K562 (cell line): ENCODE measurements around the gene TDG. TPM values are rescaled to one million over a fixed set of nuclear protein-coding genes. Genes with fewer than 3 reads are reported as not detected.
A peak's percentile ranks its signal among the peaks of the same experiment; 100 is the strongest.

Experiments used
- C11orf30 ChIP-seq: fragments of 450-650 bp; IDR thresholded peaks from 2 replicates; pipeline ENCODE4 v1.6.1; 2016; ENCODE audit warnings: low read depth, mild to moderate bottlenecking
- DACH1 ChIP-seq: fragments of 450-650 bp; IDR thresholded peaks from 2 replicates; pipeline ENCODE4 v1.6.1; 2018; ENCODE audit not compliant: partially characterized antibody
- DIDO1 ChIP-seq: fragments of 450-650 bp; IDR thresholded peaks from 2 replicates; pipeline ENCODE4 v1.6.1; 2016; ENCODE audit warnings: low read depth, missing biosample characterization, missing genetic modification characterization
- ETV5 ChIP-seq: sonication (generic); formaldehyde crosslinking; IDR thresholded peaks from 2 replicates; pipeline ENCODE4 v1.4.0; 2020; ENCODE audit warnings: low read depth, mild to moderate bottlenecking, missing genetic modification reagents
- FOSL1 ChIP-seq: fragments of 200-800 bp; sonication (Bioruptor generic); conservative IDR thresholded peaks from 2 replicates; pipeline ENCODE4 v1.6.1; 2016; ENCODE audit warnings: missing genetic modification characterization, missing compliant biosample characterization
- FOXA1 ChIP-seq: fragments of 450-650 bp; IDR thresholded peaks from 2 replicates; pipeline ENCODE4 v1.6.1; 2016; ENCODE audit warnings: mild to moderate bottlenecking, borderline replicate concordance
- HNRNPH1 ChIP-seq: fragments of 200-400 bp; formaldehyde crosslinking; optimal IDR thresholded peaks from 2 replicates; pipeline ENCODE3; 2017; ENCODE audit warnings: low read depth, mild to moderate bottlenecking, low read length, moderate library complexity
- KAT2B ChIP-seq: IDR thresholded peaks from one replicate; pipeline ENCODE4 v1.6.1; 2012; ENCODE audit warnings: low read depth, mild to moderate bottlenecking, control low read depth, inconsistent platforms, low read length, moderate library complexity
- KDM1A ChIP-seq, 2 experiments: fragments of 450-650 bp; IDR thresholded peaks; 2 replicates each; pipeline ENCODE4 v1.6.1; 2016; ENCODE audit warnings: mild to moderate bottlenecking in 2 of 2
- MCM5 ChIP-seq: fragments of 450-650 bp; IDR thresholded peaks from 2 replicates; pipeline ENCODE4 v1.6.1; 2016; ENCODE audit warnings: low read depth
- MTA1 ChIP-seq: fragments of 450-650 bp; IDR thresholded peaks from 2 replicates; pipeline ENCODE4 v1.6.1; 2017; ENCODE audit warnings: borderline replicate concordance
- NFE2 ChIP-seq: IDR thresholded peaks from 2 replicates; pipeline ENCODE4 v1.6.1; 2014; ENCODE audit warnings: antibody characterized with exemption, low read depth
- POLR2AphosphoS2 ChIP-seq: IDR thresholded peaks from 2 replicates; pipeline ENCODE4 v1.6.1; 2012; ENCODE audit warnings: low read length, improper control_type of control experiment
- RBM22 ChIP-seq: fragments of 200-400 bp; formaldehyde crosslinking; IDR thresholded peaks from 2 replicates; pipeline ENCODE4 v1.6.1; 2018; ENCODE audit warnings: low read length, low read depth; ENCODE audit not compliant: poor library complexity, severe bottlenecking
- SMARCA4 ChIP-seq: fragments of 450-650 bp; IDR thresholded peaks from 2 replicates; pipeline ENCODE4 v1.6.1; 2016
- TCF3 ChIP-seq: sonication (generic); formaldehyde crosslinking; IDR thresholded peaks from 2 replicates; pipeline ENCODE4 v1.4.0; 2020; ENCODE audit warnings: mild to moderate bottlenecking, missing genetic modification reagents
- U2AF2 ChIP-seq: fragments of 200-400 bp; formaldehyde crosslinking; optimal IDR thresholded peaks from 2 replicates; pipeline ENCODE3; 2017; ENCODE audit warnings: low read depth, mild to moderate bottlenecking, low read length
- ZBTB7A ChIP-seq: IDR thresholded peaks from 2 replicates; pipeline ENCODE4 v1.6.1; 2011; ENCODE audit warnings: low read depth, mild to moderate bottlenecking, low read length, moderate library complexity, borderline replicate concordance; ENCODE audit not compliant: control insufficient read depth
- ZKSCAN1 ChIP-seq: fragments of 150-350 bp; IDR thresholded peaks from 2 replicates; pipeline ENCODE4 v1.6.1; 2016; ENCODE audit warnings: low read depth, low read length
- ZNF316 ChIP-seq: fragments of 450-650 bp; IDR thresholded peaks from 2 replicates; pipeline ENCODE4 v1.6.1; 2016
- ZNF766 ChIP-seq: fragments of 200-800 bp; sonication (Bioruptor generic); conservative IDR thresholded peaks from 2 replicates; pipeline ENCODE4 v1.6.1; 2016; ENCODE audit warnings: missing genetic modification characterization, missing compliant biosample characterization
- polyA plus RNA-seq, 8 experiments: library from polyadenylated mRNA; depleted of rRNA in 4 of 8; stranded (reverse) in 5 of 8; unstranded in 3 of 8; fragments of >200 nt; fragmentation: Nextera tagmentation in 2 of 8; fragmentation: Illumina TruSeq in 1 of 8; extraction: Ambion mirVana in 2 of 8; extraction: Trizol in 1 of 8; gene quantifications; 2 replicates each; pipeline versions ENCODE4 v1.2.1 to v1.2.3, GENCODE V29; 2011 to 2014; ENCODE audit warnings: inconsistent platforms in 1 of 8, missing spikeins in 1 of 8
- total RNA-seq, 7 experiments: library from RNA; depleted of rRNA in 6 of 7; stranded (reverse); fragments of >200 nt in 6 of 7; fragmentation: Illumina TruSeq in 2 of 7; extraction: Trizol in 2 of 7; gene quantifications; 2 replicates each; pipeline versions ENCODE4 v1.2.1 to v1.2.3, GENCODE V29; 2011 to 2021; ENCODE audit warnings: low replicate concordance in 1 of 7
- TF ChIP-seq, protein P1 (sequence below): sonication (generic); formaldehyde crosslinking; IDR thresholded peaks from 2 replicates; pipeline ENCODE4 v1.8.0; 2022; ENCODE audit warnings: missing genetic modification reagents, mild to moderate bottlenecking, borderline replicate concordance
- TF ChIP-seq, protein P2 (sequence below): fragments of 250-450 bp; sonication (Bioruptor Pico); IDR thresholded peaks from 2 replicates; pipeline ENCODE4 v1.5.0; 2020; ENCODE audit warnings: mild to moderate bottlenecking
- TF ChIP-seq, protein P3 (sequence below): IDR thresholded peaks from 2 replicates; pipeline ENCODE4 v1.6.1; 2011; ENCODE audit warnings: borderline replicate concordance, low read depth, mild to moderate bottlenecking, moderate library complexity, low read length; ENCODE audit not compliant: insufficient read depth, poor library complexity, severe bottlenecking

TDG gene
- total and polyA plus RNA-seq, 9 of the 15 experiments (the other 6 are each of a cell fraction or from before 2014, with no cell fraction given) = 37.6 to 77.2 (median 64.0) TPM

DNA sequence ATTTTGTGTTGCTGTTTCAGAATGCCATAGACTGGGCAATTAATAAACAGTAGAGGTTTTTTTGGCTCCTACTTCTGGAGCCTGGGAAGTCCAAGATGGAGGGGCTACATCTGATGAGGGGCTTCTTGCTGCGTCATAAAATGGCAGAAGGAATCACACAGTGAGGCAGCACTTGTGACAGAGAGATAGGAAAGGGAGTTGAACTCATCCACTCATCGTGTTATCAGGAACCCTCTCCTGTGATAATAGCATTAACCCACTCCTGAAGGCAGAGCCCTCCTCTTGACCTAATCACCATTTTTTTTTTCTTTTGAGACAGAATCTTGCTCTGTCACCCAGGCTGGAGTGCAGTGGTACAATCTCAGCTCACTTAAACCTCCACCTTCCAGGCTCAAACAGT lies 9.7 kb downstream of the TDG start (continued):
- TF ChIP-seq ZNF766 (CRISPR knock-in tag) (peak; percentile 84; the same call in 1 of the 2 replicates), U2AF2 (no peak), HNRNPH1 (no peak), ZBTB7A (0 out of 2 replicates have a peak, but pooled peaks have one; percentile 37), ZKSCAN1 (peak; percentile 83), SMARCA4 (peak; percentile 42; the same call in 1 of the 2 replicates), DIDO1 (tag) (no peak), TCF3 (CRISPR knock-in tag) (peak; percentile 40; the same call in 1 of the 2 replicates), MCM5 (no peak), FOXA1 (no peak), POLR2AphosphoS2 (no peak), NFE2 (peak; percentile 47; the same call in 1 of the 2 replicates), ZNF316 (peak; percentile 58), KDM1A (IDR thresholded peaks at IDR 0.05) (peak; percentile 58 to 70; a peak in 3 of 4 replicates), FOSL1 (peak; percentile 31; the same call in 1 of the 2 replicates), RBM22 (no peak), C11orf30 (peak; percentile 45; the same call in 1 of the 2 replicates), MTA1 (no peak), KAT2B (no peak), ETV5 (CRISPR knock-in tag) (no peak), DACH1 (peak; percentile 24)
- TF ChIP-seq, protein P1, sequence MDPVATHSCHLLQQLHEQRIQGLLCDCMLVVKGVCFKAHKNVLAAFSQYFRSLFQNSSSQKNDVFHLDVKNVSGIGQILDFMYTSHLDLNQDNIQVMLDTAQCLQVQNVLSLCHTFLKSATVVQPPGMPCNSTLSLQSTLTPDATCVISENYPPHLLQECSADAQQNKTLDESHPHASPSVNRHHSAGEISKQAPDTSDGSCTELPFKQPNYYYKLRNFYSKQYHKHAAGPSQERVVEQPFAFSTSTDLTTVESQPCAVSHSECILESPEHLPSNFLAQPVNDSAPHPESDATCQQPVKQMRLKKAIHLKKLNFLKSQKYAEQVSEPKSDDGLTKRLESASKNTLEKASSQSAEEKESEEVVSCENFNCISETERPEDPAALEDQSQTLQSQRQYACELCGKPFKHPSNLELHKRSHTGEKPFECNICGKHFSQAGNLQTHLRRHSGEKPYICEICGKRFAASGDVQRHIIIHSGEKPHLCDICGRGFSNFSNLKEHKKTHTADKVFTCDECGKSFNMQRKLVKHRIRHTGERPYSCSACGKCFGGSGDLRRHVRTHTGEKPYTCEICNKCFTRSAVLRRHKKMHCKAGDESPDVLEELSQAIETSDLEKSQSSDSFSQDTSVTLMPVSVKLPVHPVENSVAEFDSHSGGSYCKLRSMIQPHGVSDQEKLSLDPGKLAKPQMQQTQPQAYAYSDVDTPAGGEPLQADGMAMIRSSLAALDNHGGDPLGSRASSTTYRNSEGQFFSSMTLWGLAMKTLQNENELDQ (CRISPR knock-in tag) = no peak
- TF ChIP-seq, protein P2, sequence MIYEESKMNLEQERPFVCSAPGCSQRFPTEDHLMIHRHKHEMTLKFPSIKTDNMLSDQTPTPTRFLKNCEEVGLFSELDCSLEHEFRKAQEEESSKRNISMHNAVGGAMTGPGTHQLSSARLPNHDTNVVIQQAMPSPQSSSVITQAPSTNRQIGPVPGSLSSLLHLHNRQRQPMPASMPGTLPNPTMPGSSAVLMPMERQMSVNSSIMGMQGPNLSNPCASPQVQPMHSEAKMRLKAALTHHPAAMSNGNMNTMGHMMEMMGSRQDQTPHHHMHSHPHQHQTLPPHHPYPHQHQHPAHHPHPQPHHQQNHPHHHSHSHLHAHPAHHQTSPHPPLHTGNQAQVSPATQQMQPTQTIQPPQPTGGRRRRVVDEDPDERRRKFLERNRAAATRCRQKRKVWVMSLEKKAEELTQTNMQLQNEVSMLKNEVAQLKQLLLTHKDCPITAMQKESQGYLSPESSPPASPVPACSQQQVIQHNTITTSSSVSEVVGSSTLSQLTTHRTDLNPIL (CRISPR knock-in tag) = no peak
- TF ChIP-seq, protein P3, sequence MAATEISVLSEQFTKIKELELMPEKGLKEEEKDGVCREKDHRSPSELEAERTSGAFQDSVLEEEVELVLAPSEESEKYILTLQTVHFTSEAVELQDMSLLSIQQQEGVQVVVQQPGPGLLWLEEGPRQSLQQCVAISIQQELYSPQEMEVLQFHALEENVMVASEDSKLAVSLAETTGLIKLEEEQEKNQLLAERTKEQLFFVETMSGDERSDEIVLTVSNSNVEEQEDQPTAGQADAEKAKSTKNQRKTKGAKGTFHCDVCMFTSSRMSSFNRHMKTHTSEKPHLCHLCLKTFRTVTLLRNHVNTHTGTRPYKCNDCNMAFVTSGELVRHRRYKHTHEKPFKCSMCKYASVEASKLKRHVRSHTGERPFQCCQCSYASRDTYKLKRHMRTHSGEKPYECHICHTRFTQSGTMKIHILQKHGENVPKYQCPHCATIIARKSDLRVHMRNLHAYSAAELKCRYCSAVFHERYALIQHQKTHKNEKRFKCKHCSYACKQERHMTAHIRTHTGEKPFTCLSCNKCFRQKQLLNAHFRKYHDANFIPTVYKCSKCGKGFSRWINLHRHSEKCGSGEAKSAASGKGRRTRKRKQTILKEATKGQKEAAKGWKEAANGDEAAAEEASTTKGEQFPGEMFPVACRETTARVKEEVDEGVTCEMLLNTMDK = no peak
